ENCODE measurements around the gene UBIAD1.
A peak's percentile ranks its signal among the peaks of the same experiment; 100 is the strongest.

UBIAD1 gene

DNA sequence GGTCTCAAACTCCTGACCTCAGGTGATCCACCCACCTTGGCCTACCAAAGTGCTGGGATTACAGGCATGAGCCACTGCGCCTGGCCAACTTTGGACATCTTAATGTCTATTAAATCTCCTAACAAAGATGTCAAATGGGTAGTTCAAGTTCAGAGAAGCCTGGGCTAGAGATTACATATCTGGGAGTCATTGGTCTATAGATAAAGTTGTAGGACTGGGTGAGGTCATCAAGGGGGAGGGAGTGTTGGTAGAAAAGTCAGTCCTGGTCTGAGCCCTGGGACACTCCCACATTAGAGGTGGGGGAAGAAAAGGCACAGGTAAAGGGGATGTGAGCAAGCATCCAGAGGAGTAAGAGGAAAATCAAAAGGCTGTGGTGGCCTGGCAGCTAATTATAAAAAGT is 6.6 kb downstream of the UBIAD1 start:
- TF ChIP-seq CTCF (conservative IDR thresholded peaks at IDR 0.05; ENCODE audit: low read length), result no peak
- no peak for DNase-seq (ENCODE audit: low read depth)
- no peak overlapping the region for H3K4me3 ChIP-seq (ENCODE audit: low read length)

DNA sequence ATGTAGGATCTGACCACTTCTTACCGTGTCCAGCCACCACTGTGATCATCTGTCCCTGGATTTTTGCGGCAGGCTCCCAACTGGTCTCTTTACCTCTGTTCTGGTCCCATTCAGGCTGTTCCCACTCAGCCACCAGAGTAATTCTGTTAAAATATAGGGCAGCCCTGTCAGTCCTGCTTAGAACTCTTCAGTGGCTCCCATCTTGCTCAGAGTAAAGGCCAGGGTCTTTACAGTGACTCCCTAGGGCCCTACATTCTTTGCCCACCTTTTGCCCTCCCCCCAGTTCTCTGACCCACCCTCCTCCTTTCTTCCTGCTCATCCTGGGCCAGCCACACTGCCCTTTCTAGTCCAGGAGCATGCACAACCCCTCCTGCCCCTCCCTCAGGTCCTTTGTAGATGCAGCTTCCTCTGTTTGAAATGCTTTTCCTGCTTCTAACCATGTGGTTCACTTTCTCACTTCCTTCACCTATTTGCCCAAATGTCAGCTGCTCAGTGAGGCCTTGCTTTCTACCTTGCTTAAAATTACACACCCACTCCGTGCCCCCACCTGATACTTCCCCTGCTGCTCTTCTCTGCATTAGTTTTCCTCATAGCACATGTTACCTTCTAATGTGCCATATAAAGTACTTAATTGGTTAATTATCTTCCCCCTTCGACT is 7.8 kb downstream of the UBIAD1 start:
- H3K4me3 ChIP-seq (ENCODE audit: low read length), result no peak overlapping the region
- no peak for DNase-seq (ENCODE audit: low read depth)
- no peak for TF ChIP-seq CTCF (conservative IDR thresholded peaks at IDR 0.05; ENCODE audit: low read length)

GRCh38 chr1:11281518-11282331 is 8.7 kb downstream of the UBIAD1 start:
- DNase-seq (ENCODE audit: low read depth), result peak; percentile 93
- no peak overlapping the region for H3K4me3 ChIP-seq (ENCODE audit: low read length)
- no peak for TF ChIP-seq CTCF (conservative IDR thresholded peaks at IDR 0.05; ENCODE audit: low read length)

- no peak overlapping the region for H3K4me3 ChIP-seq (ENCODE audit: low read length)
- DNase-seq (ENCODE audit: low read depth), result no peak
- TF ChIP-seq CTCF (conservative IDR thresholded peaks at IDR 0.05; ENCODE audit: low read length), result no peak
Observed at GRCh38 chr1:11283151-11283550, 10.2 kb downstream of the UBIAD1 start.

DNA sequence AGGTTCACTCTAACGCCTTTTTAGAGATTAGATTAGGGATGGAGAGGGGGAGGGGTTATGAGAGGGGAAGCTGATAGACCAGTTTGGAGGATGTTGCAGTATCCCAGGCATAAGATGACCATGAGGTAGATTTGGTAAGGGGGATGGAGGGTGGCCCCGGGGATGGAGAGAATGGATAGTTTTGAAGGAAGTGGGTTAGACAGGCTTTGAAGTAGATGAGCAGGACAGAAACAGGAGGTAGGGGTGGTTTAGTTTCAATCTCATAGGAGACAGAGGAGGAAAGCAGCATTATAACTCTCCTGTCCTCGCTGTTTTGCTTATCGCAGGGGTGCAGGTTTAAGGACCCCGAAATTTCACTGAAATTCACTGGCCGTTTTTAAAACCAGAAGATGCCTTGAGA is 11.8 kb downstream of the UBIAD1 start:
- TF ChIP-seq CTCF (conservative IDR thresholded peaks at IDR 0.05; ENCODE audit: low read length), result no peak
- DNase-seq (ENCODE audit: low read depth), result no peak

GRCh38 chr1:11285883-11286734 is 13.1 kb downstream of the UBIAD1 start:
- peak; percentile 16 for DNase-seq (ENCODE audit: low read depth)
- TF ChIP-seq CTCF (conservative IDR thresholded peaks at IDR 0.05; ENCODE audit: low read length), result peak; percentile 35; the same call in 1 of the 2 replicates
- H3K4me3 ChIP-seq (ENCODE audit: low read length), result no peak overlapping the region

More for the DNA sequence above, 11.8 kb downstream of the UBIAD1 start:
- no peak overlapping the region for H3K4me3 ChIP-seq (ENCODE audit: low read length)

Measured in AG10803 (cell line).